HAP-1 (cell line): Measurements from ENCODE around the gene MMAB.

Experiments used
- DNase-seq, 2 experiments: peaks; one replicate each; pipeline ENCODE4 v3.0.0-alpha.2; 2016 to 2020; ENCODE audit warnings: low spot score in 2 of 2
- H3K27me3 ChIP-seq: fragments of 250-450 bp; sonication (Bioruptor Pico); 2 replicates; pipeline ENCODE4 v1.5.1; 2020; ENCODE audit warnings: low read depth, mild to moderate bottlenecking, moderate library complexity
- H3K36me3 ChIP-seq: fragments of 250-450 bp; sonication (Bioruptor Pico); replicated peaks from 2 replicates; pipeline ENCODE4 v1.5.1; 2020; ENCODE audit warnings: mild to moderate bottlenecking
- H3K4me1 ChIP-seq: fragments of 250-450 bp; sonication (Bioruptor Pico); 2 replicates; pipeline ENCODE4 v1.5.1; 2020; ENCODE audit warnings: mild to moderate bottlenecking
- H3K4me3 ChIP-seq: fragments of 250-450 bp; sonication (Bioruptor Pico); 2 replicates; pipeline ENCODE4 v1.5.1; 2020; ENCODE audit warnings: mild to moderate bottlenecking, moderate library complexity
- H3K9me3 ChIP-seq: fragments of 250-450 bp; sonication (Bioruptor Pico); 2 replicates; pipeline ENCODE4 v1.5.1; 2020; ENCODE audit warnings: mild to moderate bottlenecking, moderate library complexity
- in situ Hi-C: fragments of 300-500 bp; cut with MboI; formaldehyde crosslinking; loops from 3 replicates; pipeline ENCODE4 v1.14.3; 2020; ENCODE audit warnings: low sequenced_read_pairs, inconsistent platforms, mixed read lengths

MMAB gene

GRCh38 chr12:109527489-109528123, 45.7 kb downstream of the MMAB start:
- Histone ChIP-seq H3K36me3 (peaks cover 16% of the 10 kb centered on the region), H3K4me1 (no peaks in the 10 kb centered on the region)
- in situ Hi-C loops = no loop called here

GRCh38 chr12:109525279-109525585, 48.1 kb downstream of the MMAB start:
- Histone ChIP-seq H3K4me3 (no peak overlapping the region), H3K4me1 (no peaks in the 10 kb centered on the region), H3K36me3 (peaks cover 22% of the 10 kb centered on the region), H3K27me3 (no peaks in the 10 kb centered on the region), H3K9me3 (no peaks in the 10 kb centered on the region)
- no peak for DNase-seq
- in situ Hi-C loops = no loop called here

More at GRCh38 chr12:109527489-109528123, 45.7 kb downstream of the MMAB start:
- no peak overlapping the region for H3K4me3 ChIP-seq
- no peaks in the 10 kb centered on the region for H3K9me3 ChIP-seq
- DNase-seq = no peak
- no peaks in the 10 kb centered on the region for H3K27me3 ChIP-seq

GRCh38 chr12:109524466-109525278, 48.6 kb downstream of the MMAB start:
- in situ Hi-C loops = no loop called here
- peaks cover 26% of the 10 kb centered on the region for H3K36me3 ChIP-seq
- H3K9me3 ChIP-seq = no peaks in the 10 kb centered on the region
- DNase-seq = peak; percentile 17 to 26
- H3K4me3 ChIP-seq = no peak overlapping the region
- H3K27me3 ChIP-seq = no peaks in the 10 kb centered on the region
- H3K4me1 ChIP-seq = no peaks in the 10 kb centered on the region

GRCh38 chr12:109523504-109523903, 49.8 kb downstream of the MMAB start:
- DNase-seq = no peak
- peaks cover 35% of the 10 kb centered on the region for H3K36me3 ChIP-seq
- H3K4me3 ChIP-seq = no peak overlapping the region
- no peaks in the 10 kb centered on the region for H3K9me3 ChIP-seq
- no peaks in the 10 kb centered on the region for H3K4me1 ChIP-seq
- in situ Hi-C loops = no loop called here
- no peaks in the 10 kb centered on the region for H3K27me3 ChIP-seq

GRCh38 chr12:109523071-109523470, 50.2 kb downstream of the MMAB start:
- DNase-seq = no peak
- no peaks in the 10 kb centered on the region for H3K27me3 ChIP-seq
- H3K36me3 ChIP-seq = peaks cover 39% of the 10 kb centered on the region
- H3K9me3 ChIP-seq = no peaks in the 10 kb centered on the region
- H3K4me3 ChIP-seq = no peak overlapping the region
- in situ Hi-C loops = no loop called here
- no peaks in the 10 kb centered on the region for H3K4me1 ChIP-seq

- in situ Hi-C loops = no loop called here
- no peak for DNase-seq
- H3K9me3 ChIP-seq = no peaks in the 10 kb centered on the region
- H3K4me3 ChIP-seq = no peak overlapping the region
- H3K36me3 ChIP-seq = peaks cover 50% of the 10 kb centered on the region
- no peaks in the 10 kb centered on the region for H3K4me1 ChIP-seq
- H3K27me3 ChIP-seq = no peaks in the 10 kb centered on the region
Measured at GRCh38 chr12:109521831-109522230, 51.5 kb downstream of the MMAB start.

GRCh38 chr12:109519787-109520186, 53.5 kb downstream of the MMAB start:
- no peak for DNase-seq
- Histone ChIP-seq H3K9me3 (no peaks in the 10 kb centered on the region), H3K27me3 (no peaks in the 10 kb centered on the region), H3K4me1 (no peaks in the 10 kb centered on the region), H3K36me3 (peaks cover 43% of the 10 kb centered on the region), H3K4me3 (no peak overlapping the region)
- in situ Hi-C loops = loop anchor here (5.0 kb wide), 1 partner anchor 258 kb away; no protein-coding TSS in a partner anchor

- H3K27me3 ChIP-seq = no peaks in the 10 kb centered on the region
- peak; percentile 40 to 83 for DNase-seq
- peaks cover 43% of the 10 kb centered on the region for H3K36me3 ChIP-seq
- in situ Hi-C loops = loop anchor here (5.0 kb wide), 1 partner anchor 258 kb away; no protein-coding TSS in a partner anchor
- no peaks in the 10 kb centered on the region for H3K9me3 ChIP-seq
- H3K4me3 ChIP-seq = no peak overlapping the region
- H3K4me1 ChIP-seq = no peaks in the 10 kb centered on the region
Measured at GRCh38 chr12:109518820-109519665, 54.3 kb downstream of the MMAB start.

- in situ Hi-C loops = loop anchor here (5.0 kb wide), 1 partner anchor 260 kb away; no protein-coding TSS in a partner anchor
- Histone ChIP-seq H3K27me3 (no peaks in the 10 kb centered on the region), H3K4me3 (no peak overlapping the region), H3K4me1 (no peaks in the 10 kb centered on the region), H3K36me3 (peaks cover 43% of the 10 kb centered on the region), H3K9me3 (no peaks in the 10 kb centered on the region)
- DNase-seq = no peak
Measured at GRCh38 chr12:109517619-109518018, 55.7 kb downstream of the MMAB start.

GRCh38 chr12:109513977-109514376, 59.3 kb downstream of the MMAB start:
- in situ Hi-C loops = no loop called here
- Histone ChIP-seq H3K4me1 (no peaks in the 10 kb centered on the region), H3K36me3 (peaks cover 36% of the 10 kb centered on the region), H3K9me3 (no peaks in the 10 kb centered on the region), H3K27me3 (no peaks in the 10 kb centered on the region), H3K4me3 (no peak overlapping the region)
- DNase-seq = no peak

GRCh38 chr12:109513051-109513450, 60.3 kb downstream of the MMAB start:
- H3K27me3 ChIP-seq = no peaks in the 10 kb centered on the region
- in situ Hi-C loops = no loop called here
- no peak for DNase-seq
- H3K9me3 ChIP-seq = no peaks in the 10 kb centered on the region
- no peaks in the 10 kb centered on the region for H3K4me1 ChIP-seq
- no peak overlapping the region for H3K4me3 ChIP-seq
- H3K36me3 ChIP-seq = peaks cover 33% of the 10 kb centered on the region

GRCh38 chr12:109512608-109513007, 60.7 kb downstream of the MMAB start:
- peaks cover 32% of the 10 kb centered on the region for H3K36me3 ChIP-seq
- no peaks in the 10 kb centered on the region for H3K4me1 ChIP-seq
- H3K4me3 ChIP-seq = no peak overlapping the region
- no peaks in the 10 kb centered on the region for H3K9me3 ChIP-seq
- no peaks in the 10 kb centered on the region for H3K27me3 ChIP-seq
- in situ Hi-C loops = no loop called here
- no peak for DNase-seq

- DNase-seq = no peak
- in situ Hi-C loops = no loop called here
- H3K27me3 ChIP-seq = no peaks in the 10 kb centered on the region
- H3K4me1 ChIP-seq = no peaks in the 10 kb centered on the region
- no peak overlapping the region for H3K4me3 ChIP-seq
- peaks cover 36% of the 10 kb centered on the region for H3K36me3 ChIP-seq
- H3K9me3 ChIP-seq = no peaks in the 10 kb centered on the region
Measured at GRCh38 chr12:109510196-109510595, 63.1 kb downstream of the MMAB start.

- Histone ChIP-seq H3K9me3 (no peaks in the 10 kb centered on the region), H3K4me1 (peaks cover 12% of the 10 kb centered on the region), H3K36me3 (peaks cover 46% of the 10 kb centered on the region), H3K27me3 (no peaks in the 10 kb centered on the region), H3K4me3 (no peak overlapping the region)
- in situ Hi-C loops = no loop called here
- DNase-seq = peak; percentile 17 to 57
Measured at GRCh38 chr12:109504068-109504467, 69.2 kb downstream of the MMAB start.
